ENCODE measurements around the gene RPRM.
"Not testable (repeated sequence)": the region's sequence is repeated elsewhere in the genome, so short reads cannot be mapped to it uniquely, and the experiment has no call there.

Gene RPRM

GRCh38 chr2:153455403-153455802 lies 23.2 kb downstream of the RPRM start:
- no peak for DNase-seq

DNA sequence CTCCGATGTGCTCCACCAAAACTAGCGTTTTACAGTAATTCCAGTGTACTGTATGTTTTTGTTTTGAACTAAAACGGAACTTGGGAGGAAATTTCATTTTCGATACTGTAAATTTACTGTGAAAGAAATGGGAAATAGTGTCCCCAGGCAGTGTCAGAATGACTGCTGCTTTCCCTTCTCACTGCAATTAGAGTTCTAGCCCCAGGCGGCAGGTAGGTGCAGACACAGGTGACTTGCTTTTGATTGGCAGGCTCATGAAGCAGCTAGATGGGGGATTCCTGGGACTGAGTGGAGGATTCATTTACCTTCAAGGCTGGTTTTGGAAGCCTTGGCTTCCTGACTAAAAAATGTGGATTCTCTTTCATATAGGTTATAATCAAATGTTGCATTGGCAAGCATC lies 27.0 kb downstream of the RPRM start:
- no peak for DNase-seq

DNA sequence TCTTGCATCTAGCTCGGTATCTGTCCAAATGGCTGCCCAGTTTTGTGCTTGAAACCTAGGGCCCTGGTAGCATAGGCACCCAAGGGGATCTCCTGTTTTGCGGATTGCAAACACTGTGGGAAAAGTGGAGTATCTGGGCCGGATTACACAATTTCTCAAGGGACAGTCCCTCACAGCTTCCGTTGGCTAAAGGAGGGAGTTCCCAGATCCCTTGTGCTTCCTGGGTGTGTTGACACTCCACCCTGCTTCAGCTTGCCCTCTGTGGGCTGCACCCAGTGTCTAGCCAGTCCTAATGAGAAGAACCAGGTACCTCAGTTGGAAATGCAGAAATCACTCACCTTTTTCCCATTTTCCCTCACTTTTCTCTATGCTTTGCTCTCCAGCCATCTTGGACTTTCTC lies 35.5 kb downstream of the RPRM start:
- no peak for DNase-seq

GRCh38 chr2:153442616-153443015 lies 35.9 kb downstream of the RPRM start:
- not testable (repeated sequence) for DNase-seq

- DNase-seq = not testable (repeated sequence)
Measured at GRCh38 chr2:153440090-153440489, 38.5 kb downstream of the RPRM start.

DNA sequence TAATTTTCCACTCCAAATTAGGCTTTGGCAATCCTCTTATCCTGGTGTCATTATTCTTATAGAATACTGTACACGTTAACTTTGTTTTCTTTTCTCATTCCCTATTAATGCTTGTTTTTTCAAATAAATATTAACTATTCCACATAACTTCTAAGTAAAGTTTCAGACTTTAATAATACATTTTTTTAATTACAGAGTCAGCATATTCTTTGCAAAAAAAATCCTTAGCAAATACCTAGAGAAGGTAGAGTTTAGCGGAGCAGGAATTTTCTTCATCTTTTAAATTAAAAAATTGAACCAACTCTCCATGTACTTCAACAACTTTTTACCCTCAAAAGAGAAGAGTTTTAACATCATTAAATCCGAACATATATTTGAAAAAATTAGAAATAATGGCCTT lies 45.2 kb downstream of the RPRM start:
- DNase-seq = no peak

GRCh38 chr2:153432381-153432780 lies 46.2 kb downstream of the RPRM start:
- DNase-seq = no peak

DNA sequence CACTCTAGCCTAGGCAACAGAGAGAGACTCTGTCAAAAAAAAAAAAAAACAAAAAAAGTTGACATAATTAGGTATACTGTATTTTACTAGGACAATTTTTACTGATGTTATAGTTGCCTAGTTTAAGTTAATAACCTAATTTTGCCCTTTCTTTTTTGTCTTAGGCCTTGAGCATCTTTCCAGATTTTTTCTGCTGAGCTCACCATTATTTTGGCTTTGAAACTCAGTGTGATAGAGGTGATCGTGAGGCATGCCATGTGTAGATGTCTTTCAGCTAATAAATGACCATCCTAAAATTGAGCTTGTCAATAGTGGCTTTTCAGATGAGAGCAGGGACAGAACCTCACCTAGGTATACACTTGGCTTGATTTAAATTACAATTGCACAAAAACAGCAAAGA lies 47.4 kb downstream of the RPRM start:
- DNase-seq = no peak

All from NCI-H1930 (cell line).